Hepatocyte (in vitro differentiated cells): ENCODE data around the gene MAMSTR.

Experiments used
- EZH2 ChIP-seq: fragments of 200-600 bp; sonication (generic); IDR thresholded peaks from 2 replicates; pipeline ENCODE4 v1.6.1; 2016; ENCODE audit warnings: antibody characterized with exemption, mild to moderate bottlenecking, borderline replicate concordance
- EZH2phosphoT487 ChIP-seq: fragments of 200-600 bp; sonication (generic); IDR thresholded peaks from one replicate; pipeline ENCODE4 v1.6.1; 2018; ENCODE audit warnings: antibody characterized with exemption, mild to moderate bottlenecking, low read depth, moderate library complexity; ENCODE audit not compliant: unreplicated experiment, severe bottlenecking

DNA sequence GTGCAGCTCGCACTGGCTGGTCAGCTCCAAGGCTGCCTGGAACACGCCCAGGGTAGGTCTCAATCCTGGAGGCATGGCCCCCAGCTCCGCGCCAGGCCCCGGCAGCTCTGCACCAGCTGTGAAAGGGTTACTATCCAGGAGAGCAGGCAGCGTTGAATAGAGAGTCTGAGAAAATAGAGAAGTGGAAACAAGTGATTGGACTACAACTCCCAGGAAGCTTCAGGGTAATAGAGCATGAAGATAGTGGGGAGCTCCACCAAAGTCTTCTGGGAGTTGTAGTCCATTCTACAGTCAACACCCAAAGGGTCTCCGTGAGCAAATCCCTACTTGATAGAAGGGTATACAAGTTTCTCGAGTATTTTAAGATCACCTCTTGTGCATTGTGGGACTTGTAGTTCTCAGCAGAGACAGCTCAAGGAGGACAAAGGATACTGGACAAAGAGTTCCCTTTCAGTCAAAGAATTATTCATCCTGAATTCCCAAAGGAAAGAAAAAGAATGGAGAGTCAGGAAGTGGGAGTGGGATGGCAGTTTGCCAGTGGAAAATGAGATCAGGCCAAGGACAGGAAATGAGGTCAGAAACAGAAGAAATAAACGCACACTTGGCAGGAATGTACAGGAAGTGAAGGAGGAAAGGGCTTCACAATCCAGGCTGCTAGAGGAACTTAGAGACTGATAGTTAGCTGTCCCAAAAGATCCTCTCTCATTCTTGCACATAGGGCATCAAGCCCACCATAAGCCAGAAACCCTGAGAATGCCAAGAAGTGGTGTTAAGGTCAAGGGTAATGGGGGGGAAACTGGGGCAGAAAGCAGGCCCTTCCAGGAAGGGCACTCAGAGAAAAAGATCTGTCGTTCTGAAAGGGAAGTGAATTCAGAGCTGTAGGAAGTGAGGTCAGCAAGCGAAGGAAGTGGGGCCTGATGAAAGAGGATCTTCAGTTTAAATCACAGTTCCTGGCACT is 5.5 kb upstream of the MAMSTR start:
- TF ChIP-seq EZH2phosphoT487, result no peak
- TF ChIP-seq EZH2, result no peak
